GM19238 (cell line): ENCODE results near the gene SEC14L6.
"Not testable (repeated sequence)": the region's sequence is repeated elsewhere in the genome, so short reads cannot be mapped to it uniquely, and the experiment has no call there.

Experiments used
- DNase-seq: peaks from one replicate; pipeline ENCODE4 v3.0.0; 2011; ENCODE audit warnings: low spot score; ENCODE audit not compliant: insufficient read length

Gene SEC14L6

GRCh38 chr22:30546616-30547015, at the start of gene SEC14L6:
SEC14L6 (minus strand) TSS chr22:30546741; CDS start chr22:30546682, 59 bp downstream.
- DNase-seq = no peak

GRCh38 chr22:30596199-30596598, 49.7 kb upstream of the SEC14L6 start:
- DNase-seq = no peak

- DNase-seq = not testable (repeated sequence)
Observed at GRCh38 chr22:30592360-30592713, 45.8 kb upstream of the SEC14L6 start.

GRCh38 chr22:30591588-30592359, 45.2 kb upstream of the SEC14L6 start, which contains the start of gene PES1:
PES1 (minus strand) TSS chr22:30591910; CDS start chr22:30591833, 77 bp downstream.
- peak; percentile 97 for DNase-seq

- DNase-seq = no peak
Observed at GRCh38 chr22:30591191-30591587, 44.6 kb upstream of the SEC14L6 start.

- no peak for DNase-seq
Observed at GRCh38 chr22:30586414-30586813, 39.9 kb upstream of the SEC14L6 start.

GRCh38 chr22:30584441-30584840, 37.9 kb upstream of the SEC14L6 start:
- DNase-seq = no peak

- DNase-seq = no peak
Observed at GRCh38 chr22:30582788-30583545, 36.4 kb upstream of the SEC14L6 start.

GRCh38 chr22:30582051-30582450, 35.5 kb upstream of the SEC14L6 start:
- no peak for DNase-seq

GRCh38 chr22:30580896-30581295, 34.4 kb upstream of the SEC14L6 start:
- DNase-seq = no peak

GRCh38 chr22:30578481-30578880, 31.9 kb upstream of the SEC14L6 start:
- DNase-seq = no peak

GRCh38 chr22:30575859-30576258, 29.3 kb upstream of the SEC14L6 start:
- DNase-seq = no peak

- DNase-seq = no peak
Observed at GRCh38 chr22:30574997-30575671, 28.6 kb upstream of the SEC14L6 start.

GRCh38 chr22:30574095-30574981, 27.8 kb upstream of the SEC14L6 start, which contains the start of gene GAL3ST1:
GAL3ST1 (minus strand) TSS chr22:30574665; CDS start chr22:30557392, 17,273 bp downstream.
- no peak for DNase-seq

- DNase-seq = no peak
Observed at GRCh38 chr22:30573594-30574094, 27.1 kb upstream of the SEC14L6 start.

- DNase-seq = no peak
Observed at GRCh38 chr22:30572840-30573593, 26.5 kb upstream of the SEC14L6 start.

GRCh38 chr22:30572210-30572609, 25.7 kb upstream of the SEC14L6 start:
- no peak for DNase-seq

- DNase-seq = no peak
Observed at GRCh38 chr22:30569674-30570202, 23.2 kb upstream of the SEC14L6 start.

- no peak for DNase-seq
Observed at GRCh38 chr22:30568137-30568805, 21.7 kb upstream of the SEC14L6 start.
